Pancreas (tissue), 10 donors: ENCODE data around the gene SYAP1. TPM values are rescaled to one million over a fixed set of nuclear protein-coding genes. Genes with fewer than 3 reads are reported as not detected.
"Not testable (repeated sequence)": the region's sequence is repeated elsewhere in the genome, so short reads cannot be mapped to it uniquely, and the experiment has no call there.

Experiments used
- ATAC-seq, 4 donors: fragments of 200-7000 bp; cut with Tn5 transposase; one replicate each; pipeline versions ENCODE4 v1.8.0 to v1.9.1; 2020; ENCODE audit warnings: mild to moderate bottlenecking in 4 of 4, moderate library complexity in 4 of 4
- DNase-seq, 6 donors: peaks; one replicate each; pipeline ENCODE4 v3.0.0-alpha.2; 2020
- FAIRE-seq: peaks from 2 replicates; lab custom pipeline; 2012; peaks lifted over from hg19 to GRCh38; lab: Jason Lieb, UNC
- H3K27ac ChIP-seq, 4 donors: fragments of 200-600 bp; sonication (generic); 1 replicate in 3 of 4; 2 replicates in 1 of 4; pipeline versions ENCODE4 v1.5.0 to v1.8.0; 2020
- H3K27me3 ChIP-seq, 4 donors: fragments of 200-600 bp; one replicate each; pipeline ENCODE4 v1.8.0; 2021
- H3K36me3 ChIP-seq, 3 donors: fragments of 200-600 bp; sonication (generic) in 1 of 3; one replicate each; pipeline versions ENCODE4 v1.5.0 to v1.8.0; 2020 to 2021
- H3K4me1 ChIP-seq, 3 donors: fragments of 200-600 bp; one replicate each; pipeline ENCODE4 v1.8.0; 2021
- H3K4me3 ChIP-seq, 4 donors: fragments of 200-600 bp; sonication (generic) in 2 of 4; one replicate each; pipeline versions ENCODE4 v1.5.0 to v1.8.0; 2020 to 2021
- H3K9me3 ChIP-seq, 4 donors: fragments of 200-600 bp; one replicate each; pipeline ENCODE4 v1.8.0; 2021
- CTCF ChIP-seq, 4 donors: fragments of 200-600 bp; sonication (generic) in 3 of 4; IDR thresholded peaks; one replicate each; pipeline versions ENCODE4 v1.5.0 to v1.8.0; 2021; ENCODE audit warnings: antibody characterized with exemption in 4 of 4
- WGBS, 2 donors: extraction: QIAGEN DNeasy Blood & Tissue Kit; methylation state at CpG; one replicate each; pipeline ENCODE4 v1.1.7; 2013; 5-methylcytosine and 5-hydroxymethylcytosine counted together
- intact Hi-C, 3 donors: fragments of 100-400 bp; cut with DNase I; formaldehyde crosslinking; loops; one replicate each; pipeline versions ENCODE4 v1.11.1 to v1.14.2; 2022
- polyA plus RNA-seq, 2 donors: library from polyadenylated mRNA; stranded (reverse); fragments of 200-250 nt; gene quantifications; one replicate each; pipeline ENCODE4 v1.2.3, GENCODE V29; 2013
- total RNA-seq, 6 donors: library from RNA; stranded (reverse); fragmentation: NEBNext Ultra II Directional in 4 of 6; extraction: Animal tissue kit (Norgen Biotek cat#: 25700) in 4 of 6; gene quantifications; one replicate each; pipeline versions ENCODE4 v1.2.1 to v1.2.4, GENCODE V29; 2021 to 2023
- donor health status: healthy with polysubstance abuse.
- donor health status: DM: no; HTN: no; CAD: no; lungs with moderate emphysema.
- donor health status: DM: no; HTN: no; CAD: no.
- donor health status: control.
- donor health status: control.
- donor health status: Bipolar disorder and iron deficiency.
- donor health status: DM: yes; HTN: yes; CAD: no.
- donor health status: DM: no; HTN: no; CAD: no.
- donor health status: DM: no; HTN: no; CAD: no.
- donor health status: DM: yes; HTN: yes; CAD: no.

Gene SYAP1
- total and polyA plus RNA-seq, 8 donors = 6.4 to 21.5 (median 12.7) TPM

- no peak for TF ChIP-seq CTCF (IDR thresholded peaks at IDR 0.05)
- H3K9me3 ChIP-seq = no peaks in the 10 kb centered on the region
- H3K36me3 ChIP-seq = no peaks in the 10 kb centered on the region
- DNase-seq (peak in 3 of 6 donors; percentile 5 to 64 (median 60)), ATAC-seq (peak; percentile 59 to 70 (median 66)), FAIRE-seq (no peak)
- H3K4me1 ChIP-seq = no peaks in the 10 kb centered on the region
- peak overlapping the region; percentile 67 to 86 (median 77) for H3K27ac ChIP-seq
- peak overlapping the region; percentile 51 to 75 (median 58) for H3K4me3 ChIP-seq
- H3K27me3 ChIP-seq = no peaks in the 10 kb centered on the region
- WGBS, 2 donors = 1 to 2% methylated on average over 43 to 62 of the region's 67 CpGs
- intact Hi-C loops = no loop called here
Measured at GRCh38 chrX:16711893-16712547, 7.4 kb upstream of the SYAP1 start.

GRCh38 chrX:16712548-16713155 is 6.8 kb upstream of the SYAP1 start, which contains the start of gene CTPS2:
Gene CTPS2 (minus strand): TSS chrX:16712669. CDS start chrX:16702902, 9,767 bp downstream.
- peak within 1 kb of the TSS; percentile 67 to 86 (median 77) for H3K27ac ChIP-seq
- ATAC-seq (peak; percentile 92 to 95 (median 92)), DNase-seq (peak; percentile 57 to 89 (median 73)), FAIRE-seq (no peak)
- H3K9me3 ChIP-seq = no peaks in the 10 kb centered on the region
- H3K27me3 ChIP-seq = no peaks in the 10 kb centered on the region
- WGBS, 2 donors = 3 to 6% methylated on average over 27 to 28 of the region's 30 CpGs
- H3K4me1 ChIP-seq = no peaks in the 10 kb centered on the region
- peak within 1 kb of the TSS; percentile 51 to 75 (median 58) for H3K4me3 ChIP-seq
- no peak for TF ChIP-seq CTCF (IDR thresholded peaks at IDR 0.05)
- intact Hi-C loops = no loop called here
- no peaks in the 10 kb centered on the region for H3K36me3 ChIP-seq

- TF ChIP-seq CTCF (IDR thresholded peaks at IDR 0.05) = no peak
- intact Hi-C loops = no loop called here
- DNase-seq (no peak), FAIRE-seq (no peak), ATAC-seq (no peak)
- Histone ChIP-seq H3K4me3 (no peak overlapping the region), H3K27me3 (no peaks in the 10 kb centered on the region), H3K4me1 (peaks cover 0 to 3% (median 0%) of the 10 kb centered on the region in 3 donors), H3K9me3 (no peaks in the 10 kb centered on the region), H3K27ac (no peak overlapping the region), H3K36me3 (no peaks in the 10 kb centered on the region)
- WGBS, 2 donors = 58 to 62% methylated on average over 8 of the region's 8 CpGs
Measured at GRCh38 chrX:16714504-16714903, 4.9 kb upstream of the SYAP1 start.

- H3K27me3 ChIP-seq, intact Hi-C loops, H3K4me1 ChIP-seq, H3K36me3 ChIP-seq, H3K9me3 ChIP-seq, DNase-seq, H3K27ac ChIP-seq, ATAC-seq, FAIRE-seq, H3K4me3 ChIP-seq: not testable (repeated sequence)
- WGBS, 2 donors = 82 to 90% methylated on average over 5 of the region's 6 CpGs
Measured at GRCh38 chrX:16715638-16716037, 3.8 kb upstream of the SYAP1 start.

- FAIRE-seq, H3K27me3 ChIP-seq, DNase-seq, H3K36me3 ChIP-seq, H3K9me3 ChIP-seq, H3K4me3 ChIP-seq, ATAC-seq, intact Hi-C loops, H3K27ac ChIP-seq: not testable (repeated sequence)
- WGBS, 2 donors = 71 to 72% methylated on average over 5 to 6 of the region's 6 CpGs
- H3K4me1 ChIP-seq = peaks cover 0 to 16% (median 0%) of the 10 kb centered on the region in 3 donors
Measured at GRCh38 chrX:16716451-16716850, 3.0 kb upstream of the SYAP1 start.
